GM18502 (cell line): Measurements from ENCODE around the gene UCP3.

Experiments
- ATAC-seq: cut with Tn5 transposase; IDR thresholded peaks from one replicate; pipeline ENCODE4 v1.9.1; 2021; ENCODE audit warnings: mild to moderate bottlenecking; ENCODE audit not compliant: unreplicated experiment, poor library complexity

The UCP3 gene

DNA sequence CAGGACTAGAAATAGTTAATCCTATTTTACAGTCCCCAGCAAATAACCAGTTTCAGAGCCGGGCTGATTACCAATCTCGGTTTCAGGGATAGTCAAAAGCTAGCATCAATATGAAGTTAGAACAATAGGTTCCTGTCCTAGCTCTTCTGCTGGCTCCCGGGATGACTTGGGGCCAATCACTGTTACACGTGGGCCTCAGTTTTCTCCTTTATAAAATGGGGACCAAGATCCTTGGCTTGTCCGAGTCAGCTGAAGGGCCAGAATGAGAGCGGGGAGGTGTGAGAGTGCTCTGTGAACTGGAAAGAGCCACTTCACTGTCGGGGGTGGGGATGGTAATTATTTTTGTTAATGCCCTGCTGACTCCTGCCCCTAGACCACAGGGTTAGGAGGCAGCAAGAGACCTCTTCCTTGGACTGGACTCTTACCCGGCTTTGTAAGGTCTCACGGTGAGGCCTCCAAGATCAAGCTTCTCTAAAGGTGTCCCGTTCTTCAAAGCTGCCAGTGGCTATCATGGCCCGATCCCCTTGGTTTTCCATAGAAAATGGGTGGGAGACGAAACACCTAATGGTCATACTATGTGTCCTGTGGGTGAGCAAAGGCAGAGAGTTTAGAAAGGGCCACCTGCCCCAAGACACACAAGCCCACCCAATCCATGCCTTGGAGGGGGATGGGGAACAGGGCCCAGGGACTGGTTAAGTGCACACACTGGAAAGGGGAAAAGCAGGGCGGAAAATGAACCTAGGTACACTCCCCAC is 27.7 kb downstream of the UCP3 start:
- no peak for ATAC-seq

DNA sequence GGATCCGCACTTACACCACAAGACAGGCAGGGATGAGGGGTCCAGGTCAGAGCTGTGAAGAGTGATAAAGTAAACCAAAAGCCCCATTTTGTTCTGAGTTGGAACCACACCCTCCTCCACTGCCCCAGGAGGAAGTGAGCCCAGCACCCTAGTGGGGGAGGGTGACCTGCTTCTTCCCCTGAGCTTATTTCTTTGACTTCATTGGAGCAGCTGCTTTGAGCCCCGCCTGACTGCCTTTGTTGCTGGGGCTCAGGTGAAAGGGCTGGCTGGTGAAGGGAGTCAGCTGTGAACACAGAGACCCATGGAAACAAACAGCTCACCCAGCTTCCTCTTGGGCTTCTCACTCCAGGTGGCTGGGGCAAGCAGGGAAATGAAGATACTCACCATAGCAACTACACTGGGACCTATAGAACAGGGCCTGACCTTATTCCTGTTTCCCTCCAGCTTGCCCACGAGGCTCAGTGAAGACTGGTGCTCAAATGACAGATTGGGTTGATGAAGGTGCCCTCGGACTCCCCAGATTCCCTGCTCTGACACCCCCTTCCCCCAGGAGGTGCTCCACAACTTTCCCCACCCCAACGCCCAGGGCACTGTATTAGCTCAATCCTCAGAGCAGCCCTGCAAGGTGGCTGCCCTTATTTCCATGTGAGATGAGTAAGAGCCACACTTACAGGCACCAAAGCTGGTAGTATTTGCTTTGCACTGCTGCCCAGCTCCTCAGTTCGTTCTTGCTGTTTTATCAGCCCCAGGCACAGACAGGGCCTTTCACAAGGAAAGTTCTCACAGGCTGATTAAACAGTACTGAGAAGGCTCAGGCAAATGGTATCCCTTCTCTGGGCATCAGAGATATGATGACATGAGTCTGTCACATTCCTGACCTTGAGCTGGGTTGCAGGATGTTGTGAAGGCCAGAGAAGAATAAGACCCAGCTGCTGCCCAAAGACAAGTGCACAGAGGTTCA is 28.6 kb downstream of the UCP3 start:
- ATAC-seq = peak; percentile 50

DNA sequence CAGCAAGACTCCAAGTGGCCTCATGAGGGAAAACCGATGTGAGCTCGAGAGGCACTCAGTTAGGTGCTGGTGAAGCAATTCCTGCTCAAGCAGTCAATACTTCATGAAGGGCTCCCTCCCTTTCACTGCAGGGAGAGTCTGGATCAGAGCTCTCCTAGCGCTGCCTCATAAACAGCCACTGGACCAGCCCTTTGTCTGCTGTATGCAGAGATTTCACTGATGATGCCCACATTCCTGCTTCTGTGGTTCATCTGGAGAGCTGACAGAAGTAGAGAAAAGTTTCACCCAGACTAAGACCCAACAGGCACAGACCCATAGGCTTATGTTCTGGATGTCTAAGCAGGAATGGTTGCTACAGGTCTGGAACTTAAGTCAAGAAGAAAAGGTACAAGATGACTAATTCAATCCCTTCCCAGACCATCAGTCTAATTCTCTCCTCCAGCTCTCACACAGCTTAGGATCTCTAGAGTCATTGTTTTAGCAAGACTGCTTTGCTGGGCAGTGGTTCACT is 30.3 kb downstream of the UCP3 start:
- no peak for ATAC-seq

DNA sequence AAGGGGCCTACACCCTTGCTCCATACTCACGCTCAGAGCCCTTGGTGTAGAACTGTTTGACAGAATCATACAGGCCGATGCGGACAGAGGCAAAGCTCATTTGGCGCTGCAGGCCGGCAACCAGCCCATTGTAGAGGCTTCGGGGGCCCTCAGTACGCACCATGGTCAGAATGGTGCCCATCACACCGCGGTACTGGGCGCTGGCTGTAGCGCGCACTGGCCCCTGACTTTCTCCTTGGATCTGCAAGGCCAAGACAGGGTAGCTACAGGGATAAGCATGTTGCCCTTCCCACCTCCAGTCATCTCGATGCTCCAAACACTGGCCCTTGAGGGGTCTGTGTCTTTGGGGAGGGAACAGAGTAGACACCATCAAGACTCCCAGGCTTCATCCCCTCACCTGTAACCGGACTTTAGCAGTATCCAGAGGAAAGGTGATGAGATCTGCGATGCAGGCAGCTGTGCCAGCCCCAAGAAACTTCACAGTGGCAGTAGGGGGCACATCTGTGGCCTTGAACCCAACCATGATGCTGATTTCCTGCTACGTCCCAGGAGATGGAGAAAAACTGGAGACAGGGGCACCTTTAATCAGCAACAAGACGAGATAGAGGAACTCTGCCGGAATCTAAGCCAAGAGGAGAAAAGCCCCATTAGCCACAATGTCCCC is 30.9 kb downstream of the UCP3 start:
- ATAC-seq = no peak

DNA sequence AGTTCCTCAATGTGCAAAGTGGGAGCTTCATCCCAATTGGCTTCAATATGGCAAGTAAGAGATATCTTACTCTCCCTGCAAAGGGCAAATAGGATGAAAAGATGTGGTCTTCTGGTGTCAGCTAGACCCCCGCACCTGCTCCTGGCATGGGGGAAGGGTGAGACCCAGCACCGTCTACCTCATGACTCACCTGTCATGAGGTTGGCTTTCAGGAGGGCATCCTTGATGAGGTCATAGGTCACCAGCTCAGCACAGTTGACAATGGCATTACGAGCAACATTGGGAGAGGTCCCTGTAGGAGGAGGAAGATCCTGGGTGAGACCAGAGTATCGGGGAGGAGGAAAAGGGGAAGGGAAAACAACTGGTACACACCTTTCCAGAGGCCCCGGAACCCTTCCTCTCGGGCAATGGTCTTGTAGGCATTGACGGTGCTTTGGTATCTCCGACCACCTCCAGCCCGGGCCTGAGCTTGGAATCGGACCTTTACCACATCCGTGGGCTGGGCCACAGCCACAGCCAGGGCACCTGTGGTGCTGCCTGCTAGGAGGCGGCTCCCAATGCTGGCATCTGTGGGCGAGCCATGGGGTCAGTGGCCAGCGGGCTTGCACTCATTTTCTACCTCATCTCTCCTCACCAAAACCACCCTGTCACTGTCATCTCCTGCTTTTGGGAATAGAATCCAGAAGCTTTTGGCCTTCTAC is 32.3 kb downstream of the UCP3 start:
- no peak for ATAC-seq

DNA sequence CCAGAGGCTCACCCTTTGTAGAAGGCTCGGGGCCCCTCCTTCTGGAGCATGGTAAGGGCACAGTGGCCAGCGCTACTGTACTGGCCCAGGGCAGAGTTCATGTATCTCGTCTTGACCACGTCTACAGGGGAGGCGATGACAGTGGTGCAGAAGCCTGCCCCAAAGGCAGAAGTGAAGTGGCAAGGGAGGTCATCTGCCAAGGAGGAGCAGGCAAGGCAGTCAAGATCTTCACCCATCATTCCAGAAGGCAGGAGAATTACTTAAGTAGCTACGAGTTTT is 33.5 kb downstream of the UCP3 start:
- no peak for ATAC-seq

DNA sequence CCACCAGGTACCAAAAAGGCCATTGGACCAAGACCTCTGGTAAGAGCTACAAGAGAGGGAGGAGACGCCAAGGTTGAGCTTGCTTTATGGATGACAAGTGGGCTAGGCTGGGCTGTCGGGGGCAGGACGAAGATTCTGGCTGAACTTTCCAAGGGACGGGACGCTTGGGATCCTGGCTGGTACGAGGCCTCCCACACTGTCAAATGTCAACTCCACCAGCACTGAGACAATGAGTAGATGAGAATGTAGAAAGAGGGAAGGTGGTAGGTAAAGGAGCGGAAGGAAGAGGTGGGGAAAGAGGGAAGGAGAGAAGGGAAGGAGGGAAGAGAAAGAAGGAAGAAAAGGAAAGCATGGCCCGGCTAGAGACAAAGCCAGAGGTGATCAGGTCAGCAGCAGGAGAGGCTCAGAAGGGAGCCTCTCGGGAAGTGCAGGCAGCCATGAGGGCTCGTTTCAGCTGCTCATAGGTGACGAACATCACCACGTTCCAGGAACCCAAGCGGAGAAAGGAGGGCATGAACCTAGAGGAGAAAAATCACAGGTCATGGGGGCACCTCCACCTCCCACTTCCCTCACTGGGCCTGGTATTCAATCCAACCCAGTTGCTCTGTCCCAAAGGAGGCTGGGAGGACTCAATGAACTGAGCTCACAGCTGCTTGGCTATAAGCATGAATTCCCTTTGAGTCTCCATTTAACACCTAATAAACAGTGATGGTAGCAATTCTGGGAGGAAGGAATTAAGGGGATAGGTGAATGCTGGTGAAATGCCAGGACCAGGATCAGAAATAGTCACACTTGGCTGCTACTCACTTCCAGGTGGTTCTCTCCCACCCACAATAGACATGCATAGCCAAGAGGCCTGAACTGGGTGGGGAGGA is 34.0 kb downstream of the UCP3 start:
- ATAC-seq = no peak

DNA sequence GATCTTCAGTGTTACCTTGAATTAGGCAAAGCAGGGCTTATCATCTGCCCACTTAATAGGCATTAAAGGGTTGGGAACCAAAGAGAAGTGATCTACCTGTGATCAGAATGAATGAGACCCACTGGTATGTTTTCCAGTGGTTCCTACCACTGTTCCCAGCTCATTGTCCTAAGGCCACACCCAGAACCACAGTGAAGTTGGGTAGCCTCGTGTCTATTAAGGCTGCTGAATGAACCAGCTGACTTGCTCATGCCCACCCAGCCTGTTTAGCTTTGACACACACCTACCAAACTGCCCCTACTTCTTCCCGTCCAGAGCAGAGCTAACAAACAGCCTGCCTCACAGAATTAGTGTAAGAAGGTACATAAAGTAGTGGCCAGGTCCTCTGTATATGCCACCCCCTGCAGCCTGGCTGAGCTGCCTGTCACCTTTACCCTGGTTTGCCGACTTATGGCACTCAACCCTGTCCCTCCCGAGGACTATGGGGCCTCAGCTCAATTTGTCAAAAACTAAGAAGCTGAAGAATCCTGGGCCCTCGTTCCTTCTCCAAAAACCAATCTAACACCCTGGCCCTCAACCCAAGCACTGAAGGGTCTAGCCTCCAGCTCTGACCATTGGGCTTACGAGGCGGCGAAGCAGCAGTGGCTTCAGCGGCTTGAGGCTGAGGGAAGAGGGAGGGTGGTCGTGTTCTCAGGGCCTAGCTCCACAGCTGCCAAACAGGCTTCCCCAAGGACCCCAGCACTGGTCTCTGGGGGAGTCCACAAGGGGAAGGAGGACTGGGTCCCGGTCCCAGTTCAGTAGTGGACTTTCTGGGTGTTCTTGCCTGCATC is 36.0 kb downstream of the UCP3 start:
- no peak for ATAC-seq

DNA sequence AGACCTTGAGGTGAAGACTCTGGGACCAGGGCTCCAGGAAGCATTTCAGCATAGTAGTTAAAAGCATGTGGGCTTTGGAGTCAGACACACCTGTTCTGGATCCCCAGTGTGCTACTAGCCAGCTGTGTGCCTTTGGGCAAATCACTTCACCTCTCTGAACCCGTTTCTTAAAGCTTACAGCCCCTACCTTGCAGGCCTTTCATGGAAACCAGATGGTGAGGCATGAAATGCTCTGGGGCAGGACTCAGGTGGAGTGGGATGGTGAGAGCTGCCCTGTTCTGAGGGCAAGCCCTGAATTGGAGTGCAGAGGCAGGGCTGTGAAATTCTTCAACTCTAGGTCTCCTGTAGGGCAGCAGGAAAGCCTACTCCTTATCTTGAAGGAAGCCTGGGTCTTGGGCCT is 36.7 kb downstream of the UCP3 start:
- ATAC-seq = no peak

DNA sequence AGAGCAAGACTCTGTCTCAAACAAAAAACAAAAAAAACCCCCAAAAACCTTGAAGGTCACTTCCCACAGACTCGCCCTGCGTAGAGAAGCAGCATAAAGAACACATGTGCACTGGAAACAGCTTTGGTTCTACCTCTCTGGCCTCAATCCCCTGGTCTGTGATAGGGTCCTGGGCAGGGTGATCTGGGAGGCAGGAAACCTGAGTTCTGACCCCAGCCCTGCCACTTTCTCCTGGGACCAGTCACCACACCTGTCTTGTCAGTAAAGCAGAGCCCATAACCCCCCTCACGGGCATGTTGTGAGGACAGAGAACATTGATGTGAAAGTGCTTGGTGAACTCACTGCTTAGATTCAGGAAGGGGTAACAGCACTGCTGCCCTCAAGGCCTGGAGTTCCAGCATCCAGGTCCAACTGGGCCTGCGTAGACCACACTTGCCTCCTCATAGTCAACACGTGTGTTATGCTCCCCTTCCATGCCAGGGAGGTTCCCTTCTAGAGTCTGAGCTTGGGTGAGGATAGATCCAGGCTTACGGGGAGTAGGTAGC is 37.6 kb downstream of the UCP3 start:
- no peak for ATAC-seq

DNA sequence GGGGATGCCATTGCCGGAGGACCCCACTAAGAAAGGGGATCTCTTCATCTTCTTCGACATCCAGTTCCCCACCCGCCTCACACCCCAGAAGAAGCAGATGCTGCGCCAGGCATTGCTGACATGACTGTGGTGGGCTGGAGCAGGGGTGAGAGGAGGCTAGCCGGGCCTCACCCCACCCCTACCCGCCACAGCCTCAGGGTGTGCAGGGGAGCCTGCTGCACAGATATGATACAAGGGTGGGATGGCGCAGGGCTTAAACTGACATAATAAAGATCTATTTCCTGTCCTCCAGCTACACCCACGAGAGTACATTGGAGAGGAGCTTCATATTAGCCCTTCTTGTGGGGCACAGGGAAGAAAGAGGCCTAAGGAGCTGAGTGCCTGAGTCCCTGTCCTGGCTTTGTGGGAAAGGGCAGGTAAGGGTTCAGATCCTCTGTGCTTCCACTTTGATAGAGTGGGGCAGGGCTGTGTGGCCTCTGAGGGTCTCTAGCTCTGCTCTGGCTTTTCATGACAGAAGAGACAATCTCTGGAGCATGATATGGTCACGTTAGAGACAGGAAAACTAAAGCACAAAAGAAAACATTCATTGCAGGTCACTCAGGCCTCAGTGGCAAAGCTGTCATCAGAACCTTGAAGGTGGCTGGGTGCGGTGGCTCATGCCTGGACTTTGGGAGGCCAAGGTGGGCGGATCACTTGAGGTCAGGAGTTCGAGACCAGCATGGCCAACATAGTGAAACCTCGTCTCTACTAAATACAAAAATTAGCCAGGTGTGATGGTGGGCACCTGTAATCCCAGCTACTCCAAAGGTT is 38.7 kb downstream of the UCP3 start:
- ATAC-seq = no peak

DNA sequence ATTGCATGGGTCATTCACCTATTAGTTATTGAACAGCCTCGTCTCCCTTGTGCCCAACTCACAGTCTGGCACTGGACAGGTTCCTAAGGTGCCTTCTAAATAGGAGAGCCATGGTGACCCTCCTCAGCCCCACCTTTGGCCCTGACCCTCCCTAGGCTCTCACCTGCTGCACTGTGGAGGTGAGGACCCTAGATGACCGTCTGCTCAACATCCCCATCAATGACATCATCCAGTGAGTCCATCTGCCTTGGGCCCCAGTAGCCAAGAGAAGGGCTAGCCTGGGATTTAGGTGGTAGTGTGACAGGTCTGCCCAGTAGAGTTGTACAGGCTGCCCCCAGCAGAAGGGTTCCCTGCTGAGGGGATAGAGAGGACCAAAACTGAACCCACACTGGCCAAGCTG is 39.8 kb downstream of the UCP3 start:
- ATAC-seq = no peak

DNA sequence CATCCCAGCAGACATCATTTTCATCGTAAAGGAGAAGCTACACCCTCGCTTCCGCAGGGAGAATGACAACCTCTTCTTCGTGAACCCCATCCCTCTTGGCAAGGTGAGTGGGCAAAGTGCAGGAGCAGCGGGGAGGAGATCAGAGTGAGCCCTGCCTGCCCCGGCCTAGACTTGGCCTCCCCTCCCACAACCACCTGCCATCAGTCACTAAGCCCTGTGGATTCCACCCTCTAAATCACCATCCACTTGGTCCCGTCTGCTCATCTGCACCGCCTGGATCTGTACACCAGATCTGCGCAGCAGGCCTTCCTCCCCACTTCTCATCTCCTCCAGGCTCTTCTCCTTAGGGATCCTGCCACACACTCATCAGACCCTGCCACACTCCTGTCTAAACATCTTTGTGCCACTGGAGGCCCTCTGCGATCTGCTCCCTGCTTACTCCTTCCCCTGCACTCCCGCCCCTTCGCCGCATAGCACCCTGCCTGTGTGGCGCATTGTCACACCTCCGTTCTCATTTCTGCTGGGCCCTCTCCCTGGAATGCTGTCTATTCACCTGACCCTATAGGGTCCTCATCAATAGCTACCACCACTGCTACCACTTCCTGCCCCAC is 40.4 kb downstream of the UCP3 start:
- ATAC-seq = no peak

DNA sequence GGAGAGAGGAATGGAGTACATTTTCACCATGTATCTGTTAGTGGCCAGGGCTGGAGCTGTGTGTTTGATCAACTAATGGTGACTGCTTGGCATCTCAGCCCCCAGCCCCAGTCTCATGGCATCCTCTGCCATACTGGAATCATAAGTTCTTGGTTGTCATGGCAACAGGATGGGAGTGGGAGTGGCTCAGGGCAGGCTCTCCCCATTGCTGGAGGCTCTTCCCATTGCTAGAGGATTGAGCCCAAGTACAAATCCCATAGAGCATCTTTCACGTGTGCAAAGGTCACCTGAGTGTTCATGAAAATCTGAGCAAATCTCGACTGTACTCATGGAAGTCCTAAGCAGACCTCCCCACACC is 43.1 kb downstream of the UCP3 start:
- no peak for ATAC-seq

DNA sequence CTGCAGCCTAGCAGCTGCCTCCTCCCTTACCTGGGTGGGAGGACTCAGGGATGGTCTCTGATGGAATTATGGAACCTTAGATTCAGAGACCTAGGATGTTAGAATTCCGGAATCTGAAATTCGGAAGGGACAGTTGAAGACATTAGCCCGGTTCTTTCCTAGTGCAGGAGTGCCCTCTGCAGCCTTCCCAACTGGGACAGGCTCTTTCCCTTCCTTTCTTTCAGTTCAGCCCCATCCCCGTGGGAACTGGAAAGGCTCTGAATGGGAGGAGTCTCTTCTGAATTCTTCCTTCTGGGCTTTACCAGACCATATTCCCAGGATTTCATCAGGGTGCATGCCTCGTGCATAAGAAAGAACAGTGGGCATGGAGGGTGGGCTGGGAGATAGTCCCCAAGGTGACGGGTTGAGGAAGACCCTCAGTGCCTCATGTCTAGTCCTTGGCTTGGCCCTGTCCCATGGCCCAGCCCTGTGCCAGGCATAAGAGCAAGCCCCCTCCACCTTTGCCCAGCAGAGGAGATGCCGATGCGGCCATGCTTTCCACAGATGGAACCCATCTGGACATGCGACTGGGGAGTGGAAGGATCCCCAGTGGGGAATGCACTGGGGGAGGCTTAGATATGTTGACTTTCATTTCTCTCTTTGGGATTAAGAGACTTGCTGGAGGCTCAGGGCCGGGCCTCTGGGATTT is 43.7 kb downstream of the UCP3 start:
- no peak for ATAC-seq

DNA sequence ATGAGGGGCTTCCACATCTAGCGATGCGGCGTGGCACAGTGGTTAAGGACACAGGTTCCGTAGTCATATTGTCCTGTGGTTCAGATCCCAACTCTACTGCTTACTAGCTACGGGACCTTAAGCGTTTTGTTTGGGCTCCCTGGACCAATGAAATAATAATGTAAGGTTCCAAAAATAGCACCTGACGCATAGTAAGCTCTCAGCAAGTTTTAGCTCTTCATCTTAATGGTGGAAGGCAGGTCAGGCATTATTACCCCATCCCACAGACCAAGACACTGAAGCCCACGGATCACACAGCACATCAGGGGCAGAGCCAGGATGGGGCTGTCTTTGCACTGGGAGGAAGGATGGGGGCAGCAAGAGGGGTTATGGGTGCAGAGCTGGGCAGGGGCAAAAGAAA is 45.0 kb downstream of the UCP3 start:
- ATAC-seq = no peak
